ENCODE results near the gene ACSS1. TPM values are rescaled to one million over a fixed set of nuclear protein-coding genes. Genes with fewer than 3 reads are reported as not detected.

The ACSS1 gene
- total RNA-seq, 1 experiment from 2014 or later: 3.6 TPM

GRCh38 chr20:25071734-25072133, 13.8 kb upstream of the ACSS1 start:
- Mint-ChIP-seq H3K4me1 (ENCODE audit: low read depth, unreplicated experiment) (peaks cover 15% of the 10 kb centered on the region), H3K27ac (ENCODE audit: unreplicated experiment) (no peak overlapping the region), H3K27me3 (ENCODE audit: unreplicated experiment) (peaks cover 13% of the 10 kb centered on the region), H3K9me3 (ENCODE audit: low read depth, unreplicated experiment) (no peaks in the 10 kb centered on the region), H3K36me3 (ENCODE audit: insufficient read depth, unreplicated experiment) (no peaks in the 10 kb centered on the region), H3K4me3 (ENCODE audit: low read depth, unreplicated experiment) (no peak overlapping the region)
- intact Hi-C loops (cut with micrococcal nuclease; ENCODE audit: unreplicated experiment): no loop called here
- BruUV-seq (replicated peaks): no TSS peak
- no peak for DNase-seq
- CTCF ChIA-PET: no interaction called here
- TF ChIP-seq, protein P1, sequence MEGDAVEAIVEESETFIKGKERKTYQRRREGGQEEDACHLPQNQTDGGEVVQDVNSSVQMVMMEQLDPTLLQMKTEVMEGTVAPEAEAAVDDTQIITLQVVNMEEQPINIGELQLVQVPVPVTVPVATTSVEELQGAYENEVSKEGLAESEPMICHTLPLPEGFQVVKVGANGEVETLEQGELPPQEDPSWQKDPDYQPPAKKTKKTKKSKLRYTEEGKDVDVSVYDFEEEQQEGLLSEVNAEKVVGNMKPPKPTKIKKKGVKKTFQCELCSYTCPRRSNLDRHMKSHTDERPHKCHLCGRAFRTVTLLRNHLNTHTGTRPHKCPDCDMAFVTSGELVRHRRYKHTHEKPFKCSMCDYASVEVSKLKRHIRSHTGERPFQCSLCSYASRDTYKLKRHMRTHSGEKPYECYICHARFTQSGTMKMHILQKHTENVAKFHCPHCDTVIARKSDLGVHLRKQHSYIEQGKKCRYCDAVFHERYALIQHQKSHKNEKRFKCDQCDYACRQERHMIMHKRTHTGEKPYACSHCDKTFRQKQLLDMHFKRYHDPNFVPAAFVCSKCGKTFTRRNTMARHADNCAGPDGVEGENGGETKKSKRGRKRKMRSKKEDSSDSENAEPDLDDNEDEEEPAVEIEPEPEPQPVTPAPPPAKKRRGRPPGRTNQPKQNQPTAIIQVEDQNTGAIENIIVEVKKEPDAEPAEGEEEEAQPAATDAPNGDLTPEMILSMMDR (IDR thresholded peaks at IDR 0.05; ENCODE audit: unreplicated experiment): no peak

DNA sequence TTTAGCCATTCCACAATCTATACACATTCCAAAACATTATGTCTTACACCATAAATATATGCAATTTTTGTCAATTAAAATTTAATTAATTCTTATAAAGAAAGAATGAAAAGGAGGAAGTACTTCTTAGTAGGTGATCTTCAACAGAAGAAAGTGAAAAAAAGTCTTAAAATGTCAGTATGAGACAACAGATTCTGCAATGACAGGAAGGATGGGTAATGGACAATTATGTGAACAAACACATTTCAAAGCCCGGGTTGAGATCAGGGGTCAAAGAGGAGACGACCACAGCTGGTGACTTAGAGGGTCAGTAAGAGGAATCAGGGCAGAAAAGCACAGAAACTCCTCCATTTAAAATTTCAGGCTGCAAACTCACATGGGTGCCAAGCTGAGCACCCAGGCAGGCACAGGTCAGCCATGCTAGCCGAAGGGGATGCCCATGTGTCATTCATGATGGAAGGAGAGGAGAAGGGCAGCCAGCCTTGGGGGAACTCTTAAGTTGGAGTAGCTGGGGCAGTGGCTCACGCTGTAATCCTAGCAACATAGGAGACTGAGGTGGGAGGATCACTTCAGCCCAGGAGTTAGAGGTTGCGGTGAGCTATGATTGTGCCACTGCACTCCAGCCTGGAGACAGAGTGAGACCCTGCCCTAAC, 13.0 kb upstream of the ACSS1 start:
- H3K36me3 Mint-ChIP-seq (ENCODE audit: insufficient read depth, unreplicated experiment): no peaks in the 10 kb centered on the region
- DNase-seq: no peak
- no peak overlapping the region for H3K27ac Mint-ChIP-seq (ENCODE audit: unreplicated experiment)
- CTCF ChIA-PET: no interaction called here
- TF ChIP-seq, protein P1 (IDR thresholded peaks at IDR 0.05; ENCODE audit: unreplicated experiment): no peak
- H3K9me3 Mint-ChIP-seq (ENCODE audit: low read depth, unreplicated experiment): no peaks in the 10 kb centered on the region
- peaks cover 13% of the 10 kb centered on the region for H3K4me1 Mint-ChIP-seq (ENCODE audit: low read depth, unreplicated experiment)
- intact Hi-C loops (cut with micrococcal nuclease; ENCODE audit: unreplicated experiment): no loop called here
- no peak overlapping the region for H3K4me3 Mint-ChIP-seq (ENCODE audit: low read depth, unreplicated experiment)
- no TSS peak for BruUV-seq (replicated peaks)
- H3K27me3 Mint-ChIP-seq (ENCODE audit: unreplicated experiment): peaks cover 13% of the 10 kb centered on the region

GRCh38 chr20:25067102-25067987, 9.4 kb upstream of the ACSS1 start:
- Mint-ChIP-seq H3K36me3 (ENCODE audit: insufficient read depth, unreplicated experiment) (no peaks in the 10 kb centered on the region), H3K9me3 (ENCODE audit: low read depth, unreplicated experiment) (no peaks in the 10 kb centered on the region), H3K4me3 (ENCODE audit: low read depth, unreplicated experiment) (no peak overlapping the region), H3K27ac (ENCODE audit: unreplicated experiment) (no peak overlapping the region), H3K27me3 (ENCODE audit: unreplicated experiment) (peaks cover 20% of the 10 kb centered on the region), H3K4me1 (ENCODE audit: low read depth, unreplicated experiment) (peaks cover 9% of the 10 kb centered on the region)
- intact Hi-C loops (cut with micrococcal nuclease; ENCODE audit: unreplicated experiment): no loop called here
- TF ChIP-seq, protein P1 (IDR thresholded peaks at IDR 0.05; ENCODE audit: unreplicated experiment): no peak
- DNase-seq: no peak
- CTCF ChIA-PET: no interaction called here
- BruUV-seq (replicated peaks): no TSS peak

DNA sequence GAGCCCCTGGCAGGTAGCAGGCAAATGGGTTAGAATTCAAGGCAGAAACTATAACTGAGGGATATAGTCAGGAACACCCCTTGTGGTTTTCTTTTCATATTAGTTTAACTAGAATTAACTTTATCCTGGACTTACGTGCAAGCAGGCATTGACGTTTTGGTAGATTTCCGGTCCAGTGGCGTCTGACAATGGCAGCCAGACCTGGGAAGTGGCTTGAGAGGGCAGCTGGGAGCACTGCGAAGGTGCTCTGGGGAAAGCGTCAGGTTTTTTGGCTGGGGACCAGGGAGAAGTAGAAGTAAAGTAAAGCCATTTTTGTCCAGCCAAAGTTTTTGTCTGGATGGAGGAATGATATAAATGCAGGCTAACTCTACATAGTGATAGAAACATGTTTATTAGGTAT, 8.4 kb upstream of the ACSS1 start:
- Mint-ChIP-seq H3K36me3 (ENCODE audit: insufficient read depth, unreplicated experiment) (peaks cover 1% of the 10 kb centered on the region), H3K9me3 (ENCODE audit: low read depth, unreplicated experiment) (no peaks in the 10 kb centered on the region), H3K27me3 (ENCODE audit: unreplicated experiment) (peaks cover 24% of the 10 kb centered on the region), H3K4me3 (ENCODE audit: low read depth, unreplicated experiment) (no peak overlapping the region), H3K4me1 (ENCODE audit: low read depth, unreplicated experiment) (peaks cover 4% of the 10 kb centered on the region), H3K27ac (ENCODE audit: unreplicated experiment) (no peak overlapping the region)
- TF ChIP-seq, protein P1 (IDR thresholded peaks at IDR 0.05; ENCODE audit: unreplicated experiment): no peak
- no TSS peak for BruUV-seq (replicated peaks)
- no peak for DNase-seq
- intact Hi-C loops (cut with micrococcal nuclease; ENCODE audit: unreplicated experiment): no loop called here
- CTCF ChIA-PET: interaction anchor here (1.3 kb wide), 1 partner anchor 70 kb away, joined by 6 read pairs; no protein-coding TSS in a partner anchor
